Measurements from ENCODE around the gene FAM20C.

- TF ChIP-seq POLR2A (IDR thresholded peaks at IDR 0.05) (no peak), CTCF (IDR thresholded peaks at IDR 0.05) (no peak)
Observed at GRCh38 chr7:265998-266850, 73.9 kb downstream of the FAM20C start.
